Kidney (tissue), 14 donors: ENCODE measurements around the gene SDK1. TPM values are rescaled to one million over a fixed set of nuclear protein-coding genes. Genes with fewer than 3 reads are reported as not detected.

Experiments
- DNase-seq, 5 donors: peaks; one replicate each; pipeline ENCODE4 v3.0.0-alpha.2; 2013 to 2020
- FAIRE-seq: peaks from 2 replicates; lab custom pipeline; 2012; peaks lifted over from hg19 to GRCh38; lab: Jason Lieb, UNC
- H3K27ac ChIP-seq, 2 donors: one replicate each; pipeline ENCODE4 v1.7.0; 2013; ENCODE audit warnings: low read depth in 2 of 2, low read length in 2 of 2, inconsistent platforms in 1 of 2
- H3K27me3 ChIP-seq: one replicate; pipeline ENCODE4 v1.7.1; 2013; ENCODE audit warnings: low read length, inconsistent platforms; ENCODE audit not compliant: control insufficient read depth, insufficient read depth
- H3K36me3 ChIP-seq, 3 donors: one replicate each; pipeline versions ENCODE4 v1.7.0 to v1.7.1; 2013; ENCODE audit warnings: low read length in 3 of 3, control low read depth in 1 of 3, inconsistent platforms in 1 of 3; ENCODE audit not compliant: insufficient read depth in 3 of 3, control insufficient read depth in 2 of 3
- H3K4me1 ChIP-seq, 3 donors: one replicate each; pipeline versions ENCODE4 v1.7.0 to v1.7.1; 2013; ENCODE audit warnings: low read length in 3 of 3, inconsistent platforms in 1 of 3, low read depth in 1 of 3; ENCODE audit not compliant: control insufficient read depth in 2 of 3, insufficient read depth in 2 of 3
- H3K4me3 ChIP-seq, 3 donors: one replicate each; pipeline versions ENCODE4 v1.7.0 to v1.8.1; 2013; ENCODE audit warnings: low read length in 3 of 3, control low read depth in 1 of 3, inconsistent platforms in 1 of 3
- H3K9ac ChIP-seq, 3 donors: one replicate each; pipeline versions ENCODE4 v1.7.0 to v1.7.1; 2013; ENCODE audit warnings: low read length in 3 of 3, control low read depth in 1 of 3, inconsistent platforms in 1 of 3
- H3K9me3 ChIP-seq, 3 donors: one replicate each; pipeline versions ENCODE4 v1.7.0 to v1.7.1; 2013; ENCODE audit warnings: low read length in 3 of 3, control low read depth in 1 of 3, inconsistent platforms in 1 of 3; ENCODE audit not compliant: control insufficient read depth in 2 of 3, insufficient read depth in 1 of 3
- intact Hi-C: fragments of 100-400 bp; cut with DNase I; formaldehyde crosslinking; loops from one replicate; pipeline ENCODE4 v1.11.1; 2022
- polyA plus RNA-seq: library from polyadenylated mRNA; stranded (reverse); fragments of 350-450 nt; fragmentation: Illumina TruSeq; extraction: RNeasy Lipid Tissue Mini Kit (QIAGEN cat#74804); gene quantifications from one replicate; pipeline ENCODE4 v1.2.3, GENCODE V29; 2014; ENCODE audit warnings: low read depth, low replicate concordance; ENCODE audit not compliant: insufficient read depth
- total RNA-seq: library from RNA; stranded (reverse); fragmentation: NEBNext Ultra II Directional; extraction: Animal tissue kit (Norgen Biotek cat#: 25700); gene quantifications from one replicate; pipeline ENCODE4 v1.2.1, GENCODE V29; 2021
- TF ChIP-seq, protein P1 (sequence below): IDR thresholded peaks from 3 replicates; pipeline ENCODE4 v1.5.1; 2012; ENCODE audit warnings: mild to moderate bottlenecking, moderate library complexity, borderline replicate concordance; ENCODE audit not compliant: insufficient read depth; ENCODE audit errors: extremely low read depth
- donor health status: control.
- donor health status: control.
- donor health status: control.
- donor health status: control.
- donor health status: control.
- donor health status: DM: yes; HTN: yes; CAD: no.
- donor health status: Normal renal cell carcinoma (clear cell type).

Gene SDK1
- total and polyA plus RNA-seq, 2 donors from 2014 or later = 2.0 to 38.3 TPM

DNA sequence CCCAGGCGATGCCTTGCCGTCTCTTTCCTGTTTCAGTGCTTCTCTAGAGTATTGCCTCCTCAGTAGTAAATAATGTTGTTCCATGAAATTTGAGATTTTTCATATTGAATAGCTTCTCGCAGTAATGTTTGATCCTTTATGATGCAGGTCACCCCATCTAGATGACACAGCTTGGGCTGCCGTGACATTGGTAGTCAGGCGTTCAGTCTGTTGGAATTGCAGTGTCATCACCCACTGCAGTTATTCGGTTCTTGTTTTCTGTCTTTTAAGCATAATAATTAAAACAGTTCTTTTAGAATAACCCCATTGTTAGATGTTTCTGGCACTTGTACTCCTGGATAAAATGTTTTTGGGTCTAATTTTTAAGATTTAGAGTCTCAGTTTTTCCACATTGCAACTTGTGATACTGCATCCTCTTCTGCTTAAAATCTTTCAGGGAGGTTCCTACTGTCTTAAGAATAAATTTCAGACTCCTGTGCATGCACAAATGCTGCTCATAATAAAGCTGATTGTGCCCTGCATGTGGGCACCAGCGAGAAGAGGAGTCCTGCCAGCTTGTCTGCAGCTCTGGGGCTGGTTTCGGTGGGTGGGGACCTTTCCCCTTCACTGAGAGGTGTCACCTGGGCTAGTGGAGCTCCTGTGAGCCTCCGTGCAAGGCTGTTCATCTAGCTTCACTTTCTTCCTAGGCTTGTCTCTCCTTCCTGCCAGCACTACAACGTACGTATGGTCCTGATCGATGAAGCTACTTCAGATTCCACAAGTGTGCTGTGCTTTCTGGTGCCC, 44.8 kb downstream of the SDK1 start:
- H3K4me3 ChIP-seq = no peak overlapping the region
- H3K36me3 ChIP-seq = no peaks in the 10 kb centered on the region
- H3K27ac ChIP-seq = no peak overlapping the region
- intact Hi-C loops = no loop called here
- no peaks in the 10 kb centered on the region for H3K9me3 ChIP-seq
- DNase-seq (no peak), FAIRE-seq (no peak)
- no peak overlapping the region for H3K9ac ChIP-seq
- no peaks in the 10 kb centered on the region for H3K4me1 ChIP-seq
- H3K27me3 ChIP-seq = no peaks in the 10 kb centered on the region
- TF ChIP-seq, protein P1, sequence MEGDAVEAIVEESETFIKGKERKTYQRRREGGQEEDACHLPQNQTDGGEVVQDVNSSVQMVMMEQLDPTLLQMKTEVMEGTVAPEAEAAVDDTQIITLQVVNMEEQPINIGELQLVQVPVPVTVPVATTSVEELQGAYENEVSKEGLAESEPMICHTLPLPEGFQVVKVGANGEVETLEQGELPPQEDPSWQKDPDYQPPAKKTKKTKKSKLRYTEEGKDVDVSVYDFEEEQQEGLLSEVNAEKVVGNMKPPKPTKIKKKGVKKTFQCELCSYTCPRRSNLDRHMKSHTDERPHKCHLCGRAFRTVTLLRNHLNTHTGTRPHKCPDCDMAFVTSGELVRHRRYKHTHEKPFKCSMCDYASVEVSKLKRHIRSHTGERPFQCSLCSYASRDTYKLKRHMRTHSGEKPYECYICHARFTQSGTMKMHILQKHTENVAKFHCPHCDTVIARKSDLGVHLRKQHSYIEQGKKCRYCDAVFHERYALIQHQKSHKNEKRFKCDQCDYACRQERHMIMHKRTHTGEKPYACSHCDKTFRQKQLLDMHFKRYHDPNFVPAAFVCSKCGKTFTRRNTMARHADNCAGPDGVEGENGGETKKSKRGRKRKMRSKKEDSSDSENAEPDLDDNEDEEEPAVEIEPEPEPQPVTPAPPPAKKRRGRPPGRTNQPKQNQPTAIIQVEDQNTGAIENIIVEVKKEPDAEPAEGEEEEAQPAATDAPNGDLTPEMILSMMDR = no peak

DNA sequence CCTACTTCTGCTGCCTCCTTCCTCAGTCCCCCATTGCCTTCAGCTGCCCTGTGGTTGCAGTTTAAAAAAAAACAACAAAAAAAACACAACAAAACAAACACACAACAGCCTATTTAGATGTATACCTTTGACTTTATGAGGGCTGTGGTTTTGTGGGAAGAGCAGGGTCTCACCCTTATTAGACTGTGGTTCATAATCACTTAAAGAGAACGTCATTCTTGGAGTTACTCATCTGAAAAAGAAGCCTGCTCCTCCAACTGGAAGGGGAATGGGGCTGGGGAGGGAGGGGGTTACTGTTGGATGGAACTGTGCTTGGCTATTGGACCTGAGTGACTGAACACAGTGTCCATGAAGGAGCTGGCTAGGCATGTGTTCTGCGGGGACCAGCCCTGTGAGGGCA, 48.1 kb downstream of the SDK1 start:
- Histone ChIP-seq H3K27ac (no peak overlapping the region), H3K9me3 (no peaks in the 10 kb centered on the region), H3K4me1 (no peaks in the 10 kb centered on the region), H3K4me3 (no peak overlapping the region), H3K27me3 (no peaks in the 10 kb centered on the region), H3K9ac (no peak overlapping the region), H3K36me3 (no peaks in the 10 kb centered on the region)
- no peak for DNase-seq
- TF ChIP-seq, protein P1 = no peak
- intact Hi-C loops = no loop called here
- FAIRE-seq = no peak

DNA sequence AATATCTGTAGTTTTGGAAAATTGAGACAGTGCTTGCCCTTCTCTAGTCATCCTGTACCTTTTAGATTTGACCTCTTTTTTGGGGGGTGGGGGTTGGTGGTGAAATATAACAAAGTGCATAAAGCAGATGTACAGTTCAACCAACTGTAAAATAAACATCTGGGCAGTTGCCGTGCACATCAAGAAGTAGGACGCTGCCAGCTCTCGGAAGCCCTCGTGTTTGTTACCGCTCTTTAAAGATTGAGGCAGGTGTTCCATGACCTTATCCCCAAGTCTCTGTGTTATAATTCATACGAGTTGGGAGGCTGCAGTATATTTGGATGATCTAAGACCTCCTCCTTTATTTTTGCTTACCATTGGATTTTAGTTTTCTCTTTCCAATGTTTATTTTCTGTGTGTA, 55.1 kb downstream of the SDK1 start:
- Histone ChIP-seq H3K9ac (no peak overlapping the region), H3K9me3 (no peaks in the 10 kb centered on the region), H3K36me3 (no peaks in the 10 kb centered on the region), H3K27ac (no peak overlapping the region), H3K4me1 (no peaks in the 10 kb centered on the region), H3K27me3 (no peaks in the 10 kb centered on the region), H3K4me3 (no peak overlapping the region)
- TF ChIP-seq, protein P1 = no peak
- intact Hi-C loops = no loop called here
- DNase-seq (no peak), FAIRE-seq (no peak)
